HepG2 (cell line): ENCODE results near the gene ANKFY1. TPM values are rescaled to one million over a fixed set of nuclear protein-coding genes. Genes with fewer than 3 reads are reported as not detected.

Source experiments
- ATM ChIP-seq: fragments of 450-650 bp; IDR thresholded peaks from 2 replicates; pipeline ENCODE4 v1.7.1; 2017; ENCODE audit warnings: mild to moderate bottlenecking, borderline replicate concordance
- ATRX ChIP-seq: sonication (generic); formaldehyde crosslinking; IDR thresholded peaks from 2 replicates; pipeline ENCODE4 v1.4.0; 2020; ENCODE audit warnings: missing genetic modification reagents, borderline replicate concordance
- ETV5 ChIP-seq: IDR thresholded peaks from 2 replicates; pipeline ENCODE4 v1.6.1; 2018; ENCODE audit warnings: missing biosample characterization, missing genetic modification reagents, inconsistent platforms, borderline replicate concordance
- FOXC1 ChIP-seq: sonication (generic); formaldehyde crosslinking; IDR thresholded peaks from 2 replicates; pipeline ENCODE4 v1.8.0; 2022; ENCODE audit warnings: mild to moderate bottlenecking, missing genetic modification reagents, borderline replicate concordance
- KDM5A ChIP-seq: fragments of 200-600 bp; sonication (generic); IDR thresholded peaks from 2 replicates; pipeline ENCODE4 v1.7.0; 2018; ENCODE audit warnings: antibody characterized with exemption, mild to moderate bottlenecking, low read length, borderline replicate concordance
- NFKB2 ChIP-seq: sonication (generic); formaldehyde crosslinking; IDR thresholded peaks from 2 replicates; pipeline ENCODE4 v1.4.0; 2020; ENCODE audit warnings: missing genetic modification reagents, borderline replicate concordance
- RXRB ChIP-seq: IDR thresholded peaks from 2 replicates; pipeline ENCODE4 v1.6.1; 2016; ENCODE audit warnings: borderline replicate concordance, missing genetic modification reagents, missing compliant biosample characterization
- SSRP1 ChIP-seq: IDR thresholded peaks from 2 replicates; pipeline ENCODE4 v1.6.1; 2016; ENCODE audit warnings: control low read depth
- STAG1 ChIP-seq: sonication (generic); formaldehyde crosslinking; IDR thresholded peaks from 2 replicates; pipeline ENCODE4 v1.4.0; 2020; ENCODE audit warnings: missing genetic modification reagents
- TEAD2 ChIP-seq: sonication (generic); formaldehyde crosslinking; IDR thresholded peaks from 2 replicates; pipeline ENCODE4 v1.9.0; 2021; ENCODE audit warnings: missing genetic modification reagents
- TRAFD1 ChIP-seq: sonication (generic); formaldehyde crosslinking; IDR thresholded peaks from 2 replicates; pipeline ENCODE4 v1.5.1; 2020; ENCODE audit warnings: missing genetic modification reagents, mild to moderate bottlenecking, borderline replicate concordance
- ZBTB37 ChIP-seq: sonication (generic); formaldehyde crosslinking; IDR thresholded peaks from 2 replicates; pipeline ENCODE4 v1.4.0; 2020; ENCODE audit warnings: mild to moderate bottlenecking, missing genetic modification reagents
- ZMYM3 ChIP-seq: sonication (generic); formaldehyde crosslinking; IDR thresholded peaks from 2 replicates; pipeline ENCODE4 v1.5.1; 2020; ENCODE audit warnings: mild to moderate bottlenecking, missing genetic modification reagents
- ZNF138 ChIP-seq: sonication (generic); formaldehyde crosslinking; IDR thresholded peaks from 2 replicates; pipeline ENCODE4 v1.5.0; 2020; ENCODE audit warnings: mild to moderate bottlenecking, low read depth, missing genetic modification reagents
- ZNF510 ChIP-seq: sonication (generic); formaldehyde crosslinking; IDR thresholded peaks from 2 replicates; pipeline ENCODE4 v1.4.0; 2020; ENCODE audit warnings: low read depth, mild to moderate bottlenecking, missing genetic modification reagents
- ZNF512B ChIP-seq: sonication (generic); formaldehyde crosslinking; IDR thresholded peaks from 2 replicates; pipeline ENCODE4 v1.5.1; 2020; ENCODE audit warnings: missing genetic modification reagents, mild to moderate bottlenecking, borderline replicate concordance
- ZNF513 ChIP-seq: sonication (generic); formaldehyde crosslinking; conservative IDR thresholded peaks from 2 replicates; pipeline ENCODE4 v1.5.0; 2020; ENCODE audit warnings: missing genetic modification reagents
- ZNF777 ChIP-seq: sonication (generic); formaldehyde crosslinking; IDR thresholded peaks from 2 replicates; pipeline ENCODE4 v1.4.0; 2020; ENCODE audit warnings: missing genetic modification reagents
- ZNF784 ChIP-seq: sonication (generic); formaldehyde crosslinking; IDR thresholded peaks from 2 replicates; pipeline ENCODE4 v1.5.1; 2020; ENCODE audit warnings: missing genetic modification reagents, mild to moderate bottlenecking, borderline replicate concordance
- ZNF883 ChIP-seq: sonication (generic); formaldehyde crosslinking; IDR thresholded peaks from 2 replicates; pipeline ENCODE4 v1.5.1; 2020; ENCODE audit warnings: mild to moderate bottlenecking, missing genetic modification reagents; ENCODE audit errors: not compliant biosample characterization
- polyA plus RNA-seq, 8 experiments: library from polyadenylated mRNA; depleted of rRNA in 3 of 8; stranded (reverse) in 7 of 8; unstranded in 1 of 8; fragments of >200 nt; fragmentation: Illumina TruSeq in 4 of 8; extraction: Trizol in 4 of 8; gene quantifications; 2 replicates each; pipeline versions ENCODE4 v1.2.1 to v1.2.3, GENCODE V29; 2011 to 2016; ENCODE audit warnings: low read depth in 4 of 8, missing spikeins in 1 of 8, mixed read lengths in 1 of 8; ENCODE audit not compliant: insufficient read depth in 1 of 8
- total RNA-seq, 5 experiments: library from RNA; depleted of rRNA; stranded (reverse); fragments of >200 nt; fragmentation: Illumina TruSeq; extraction: Trizol; gene quantifications; 2 replicates each; pipeline ENCODE4 v1.2.3, GENCODE V29; 2016; ENCODE audit warnings: low read depth in 1 of 5

The ANKFY1 gene
- total and polyA plus RNA-seq, 2 of the 13 experiments (the other 11 are each of a cell fraction or from before 2014, with no cell fraction given), result 11.9 to 16.8 TPM

GRCh38 chr17:4263282-4264215 is at the start of gene ANKFY1 (continued):
- TF ChIP-seq KDM5A (peak; percentile 95), ZNF138 (CRISPR knock-in tag) (0 out of 2 replicates have a peak, but pooled peaks have one; percentile 67), ZNF777 (CRISPR knock-in tag) (peak; percentile 50), ZNF513 (CRISPR knock-in tag) (no peak), TRAFD1 (no peak), SSRP1 (CRISPR knock-in tag) (no peak), ZNF784 (CRISPR knock-in tag) (no peak), NFKB2 (no peak), ZNF883 (CRISPR knock-in tag) (no peak), ATM (no peak), ZMYM3 (CRISPR knock-in tag) (peak; percentile 43; the same call in 1 of the 2 replicates), ZBTB37 (CRISPR knock-in tag) (no peak), TEAD2 (CRISPR knock-in tag) (no peak), RXRB (CRISPR knock-in tag) (no peak; the same call in 1 of the 2 replicates), FOXC1 (CRISPR knock-in tag) (no peak; the same call in 1 of the 2 replicates), ZNF512B (CRISPR knock-in tag) (no peak), ETV5 (peak; percentile 59), ZNF510 (CRISPR knock-in tag) (no peak), ATRX (no peak), STAG1 (CRISPR knock-in tag) (peak; percentile 29)
